ENCODE measurements around the gene ZNRF2. TPM values are rescaled to one million over a fixed set of nuclear protein-coding genes. Genes with fewer than 3 reads are reported as not detected.
A peak's percentile ranks its signal among the peaks of the same experiment; 100 is the strongest.

The ZNRF2 gene
- total and polyA plus RNA-seq, 10 of the 15 experiments (the other 5 are each of a cell fraction or from before 2014, with no cell fraction given): 1.2 to 20.4 (median 9.5) TPM

DNA sequence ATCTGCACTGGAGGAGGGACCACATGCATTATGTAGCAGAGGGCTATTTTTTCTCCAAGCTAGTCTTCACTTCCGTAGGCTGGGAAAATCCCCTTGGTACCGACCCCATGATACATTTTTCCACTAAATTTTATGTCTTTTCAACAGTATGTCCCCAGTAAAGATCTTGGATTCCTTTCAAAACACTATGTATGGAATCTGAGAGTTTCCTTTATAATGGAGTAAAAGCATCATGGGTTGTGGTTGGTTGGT, 4.8 kb upstream of the ZNRF2 start:
- Histone ChIP-seq H3K4me2 (ENCODE audit: control insufficient read depth, insufficient read depth) (peak overlapping the region; percentile 1), H3K4me1 (ENCODE audit: control insufficient read depth, insufficient read depth, low read length) (peaks cover 16% of the 10 kb centered on the region), H3K79me2 (ENCODE audit: control insufficient read depth, insufficient read depth, low read length) (no peaks in the 10 kb centered on the region), H4K20me1 (ENCODE audit: control insufficient read depth, insufficient read depth) (no peaks in the 10 kb centered on the region), H3K27me3 (replicated peaks in 1 of 2; ENCODE audit: control insufficient read depth in 2 of 2, insufficient read depth in 2 of 2, low read length in 1 of 2) (no peaks in the 10 kb centered on the region), H2AFZ (ENCODE audit: control insufficient read depth, low read depth, low read length) (peak overlapping the region; percentile 62), H3K9me3 (replicated peaks; ENCODE audit: control insufficient read depth, insufficient read depth, low read length) (no peaks in the 10 kb centered on the region), H3K36me3 (ENCODE audit: control insufficient read depth in 2 of 2, insufficient read depth in 2 of 2, low read length in 1 of 2) (no peaks in the 10 kb centered on the region), H3K9ac (ENCODE audit: control insufficient read depth, insufficient read depth, low read length) (no peak overlapping the region), H3K4me3 (no peak overlapping the region), H3K27ac (ENCODE audit: control insufficient read depth, insufficient read depth) (no peak overlapping the region)
- 0% methylated on average over 2 of the region's 2 CpGs for WGBS (ENCODE audit: insufficient coverage, insufficient replicate concordance, low lambda C conversion rate, missing lambda C conversion rate)
- DNase-seq (ENCODE audit: low read depth, low spot score) (no peak), ATAC-seq (no peak), FAIRE-seq (no peak)
- RAD21 ChIA-PET (ENCODE audit: unreplicated experiment): interaction anchor here (1.0 to 8.1 kb wide), 16 partner anchors 8 to 298 kb away, joined by 3 to 108 read pairs (median 7); no protein-coding TSS in a partner anchor
- SMC1A ChIA-PET (ENCODE audit: uncharacterized antibody, unreplicated experiment): interaction anchor here (0.8 to 12.0 kb wide), 18 partner anchors 9 to 460 kb away, joined by 3 to 202 read pairs (median 3); partner anchors contain the start of gene NOD1
- in situ Hi-C loops (cut with MboI): loop anchor here (5.0 kb wide), 1 partner anchor 133 kb away; no protein-coding TSS in a partner anchor
- POLR2A ChIA-PET: interaction anchor here (0.6 to 2.9 kb wide), 2 partner anchors 69 to 133 kb away, joined by 5 to 6 read pairs; no protein-coding TSS in a partner anchor
- CTCF ChIA-PET: interaction anchor here (0.6 to 13.0 kb wide), 19 partner anchors 19 to 460 kb away, joined by 3 to 182 read pairs (median 4); no protein-coding TSS in a partner anchor
- intact Hi-C loops (cut with micrococcal nuclease; ENCODE audit: unreplicated experiment): loop anchor here (5.0 kb wide), 2 partner anchors 197 to 458 kb away; no protein-coding TSS in a partner anchor
- 0 out of 2 replicates have a peak, but pooled peaks have one; percentile 7 for TF ChIP-seq SPI1 (IDR thresholded peaks at IDR 0.05; ENCODE audit: borderline replicate concordance, insufficient read depth, low read depth, low read length)
- TF ChIP-seq POU2F2 (IDR thresholded peaks at IDR 0.05; ENCODE audit: borderline replicate concordance, low read depth, low read length): no peak
- TF ChIP-seq, protein P1, sequence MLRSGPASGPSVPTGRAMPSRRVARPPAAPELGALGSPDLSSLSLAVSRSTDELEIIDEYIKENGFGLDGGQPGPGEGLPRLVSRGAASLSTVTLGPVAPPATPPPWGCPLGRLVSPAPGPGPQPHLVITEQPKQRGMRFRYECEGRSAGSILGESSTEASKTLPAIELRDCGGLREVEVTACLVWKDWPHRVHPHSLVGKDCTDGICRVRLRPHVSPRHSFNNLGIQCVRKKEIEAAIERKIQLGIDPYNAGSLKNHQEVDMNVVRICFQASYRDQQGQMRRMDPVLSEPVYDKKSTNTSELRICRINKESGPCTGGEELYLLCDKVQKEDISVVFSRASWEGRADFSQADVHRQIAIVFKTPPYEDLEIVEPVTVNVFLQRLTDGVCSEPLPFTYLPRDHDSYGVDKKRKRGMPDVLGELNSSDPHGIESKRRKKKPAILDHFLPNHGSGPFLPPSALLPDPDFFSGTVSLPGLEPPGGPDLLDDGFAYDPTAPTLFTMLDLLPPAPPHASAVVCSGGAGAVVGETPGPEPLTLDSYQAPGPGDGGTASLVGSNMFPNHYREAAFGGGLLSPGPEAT (IDR thresholded peaks at IDR 0.05; ENCODE audit: low read depth): 0 out of 2 replicates have a peak, but pooled peaks have one; percentile 23
- BruUV-seq (replicated peaks): no TSS peak

DNA sequence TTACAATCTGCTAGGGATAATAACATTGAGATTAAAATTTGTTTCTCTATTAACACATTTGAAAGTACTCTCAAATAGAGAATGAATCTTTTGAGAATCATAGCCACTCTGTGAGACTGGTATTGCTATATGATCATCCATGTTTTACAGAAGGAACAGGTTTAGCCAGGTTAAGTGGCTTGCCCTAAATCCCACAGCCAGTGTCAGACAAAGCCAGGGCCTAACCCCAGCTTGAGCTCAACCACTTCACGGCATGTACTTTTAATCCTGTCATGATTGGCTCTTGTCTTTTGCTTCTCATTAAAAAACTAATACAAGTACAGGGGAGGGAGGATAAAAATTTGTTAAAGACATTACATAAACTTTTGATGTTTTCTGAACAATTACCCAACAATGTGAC, 3.8 kb upstream of the ZNRF2 start:
- SMC1A ChIA-PET (ENCODE audit: uncharacterized antibody, unreplicated experiment): interaction anchor here (1.1 to 12.0 kb wide), 6 partner anchors 10 to 116 kb away, joined by 3 to 202 read pairs (median 32); no protein-coding TSS in a partner anchor
- FAIRE-seq (no peak), ATAC-seq (no peak), DNase-seq (ENCODE audit: low read depth, low spot score) (no peak)
- CTCF ChIA-PET: interaction anchor here (1.3 to 7.6 kb wide), 3 partner anchors 50 to 459 kb away, joined by 4 to 115 read pairs (median 4); no protein-coding TSS in a partner anchor
- POLR2A ChIA-PET: interaction anchor here (2.9 kb wide), 1 partner anchor 68 kb away, joined by 6 read pairs; no protein-coding TSS in a partner anchor
- RAD21 ChIA-PET (ENCODE audit: unreplicated experiment): interaction anchor here (1.2 to 8.1 kb wide), 4 partner anchors 70 to 283 kb away, joined by 9 to 108 read pairs (median 48); no protein-coding TSS in a partner anchor
- no peaks in the 10 kb centered on the region for H3K9me3 ChIP-seq (replicated peaks; ENCODE audit: control insufficient read depth, insufficient read depth, low read length)
- no TSS peak for BruUV-seq (replicated peaks)
- WGBS (ENCODE audit: insufficient coverage, insufficient replicate concordance, low lambda C conversion rate, missing lambda C conversion rate): 100% methylated on average over 1 of the region's 1 CpG
- in situ Hi-C loops (cut with MboI): loop anchor here (5.0 kb wide), 1 partner anchor 118 kb away; no protein-coding TSS in a partner anchor
- H3K79me2 ChIP-seq (ENCODE audit: control insufficient read depth, insufficient read depth, low read length): peaks cover under 1% of the 10 kb centered on the region; the same call in 1 of the 2 replicates
- H4K20me1 ChIP-seq (ENCODE audit: control insufficient read depth, insufficient read depth): no peaks in the 10 kb centered on the region
- H3K36me3 ChIP-seq (ENCODE audit: control insufficient read depth in 2 of 2, insufficient read depth in 2 of 2, low read length in 1 of 2): no peaks in the 10 kb centered on the region
- no peak overlapping the region for H3K4me3 ChIP-seq
- no peak overlapping the region for H3K9ac ChIP-seq (ENCODE audit: control insufficient read depth, insufficient read depth, low read length)
- no peaks in the 10 kb centered on the region for H3K27me3 ChIP-seq (replicated peaks in 1 of 2; ENCODE audit: control insufficient read depth in 2 of 2, insufficient read depth in 2 of 2, low read length in 1 of 2)
- intact Hi-C loops (cut with micrococcal nuclease; ENCODE audit: unreplicated experiment): loop anchor here (10.0 kb wide), 1 partner anchor 164 kb away; no protein-coding TSS in a partner anchor
- H3K27ac ChIP-seq (ENCODE audit: control insufficient read depth, insufficient read depth): no peak overlapping the region
- H3K4me1 ChIP-seq (ENCODE audit: control insufficient read depth, insufficient read depth, low read length): peaks cover 16% of the 10 kb centered on the region
- no peak overlapping the region for H2AFZ ChIP-seq (ENCODE audit: control insufficient read depth, low read depth, low read length)
- no peak overlapping the region for H3K4me2 ChIP-seq (ENCODE audit: control insufficient read depth, insufficient read depth)
- no peak for TF ChIP-seq SUZ12 (IDR thresholded peaks at IDR 0.05; ENCODE audit: unreplicated experiment)
- TF ChIP-seq MXI1 (IDR thresholded peaks at IDR 0.05; ENCODE audit: low read depth, low read length): no peak
- TF ChIP-seq ESRRA (IDR thresholded peaks at IDR 0.05; ENCODE audit: low read length): no peak
- TF ChIP-seq MEF2B (IDR thresholded peaks at IDR 0.05; ENCODE audit: partially characterized antibody, poor library complexity, severe bottlenecking): no peak
- TF ChIP-seq, protein P2, sequence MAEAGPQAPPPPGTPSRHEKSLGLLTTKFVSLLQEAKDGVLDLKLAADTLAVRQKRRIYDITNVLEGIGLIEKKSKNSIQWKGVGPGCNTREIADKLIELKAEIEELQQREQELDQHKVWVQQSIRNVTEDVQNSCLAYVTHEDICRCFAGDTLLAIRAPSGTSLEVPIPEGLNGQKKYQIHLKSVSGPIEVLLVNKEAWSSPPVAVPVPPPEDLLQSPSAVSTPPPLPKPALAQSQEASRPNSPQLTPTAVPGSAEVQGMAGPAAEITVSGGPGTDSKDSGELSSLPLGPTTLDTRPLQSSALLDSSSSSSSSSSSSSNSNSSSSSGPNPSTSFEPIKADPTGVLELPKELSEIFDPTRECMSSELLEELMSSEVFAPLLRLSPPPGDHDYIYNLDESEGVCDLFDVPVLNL (IDR thresholded peaks at IDR 0.05; ENCODE audit: low read depth, low read length): no peak
- no peak for TF ChIP-seq CREB1 (IDR thresholded peaks at IDR 0.05; ENCODE audit: low read depth)

All from GM12878 (cell line).